Gastrocnemius medialis (tissue), 4 donors: ENCODE data around the gene MEGF11. TPM values are rescaled to one million over a fixed set of nuclear protein-coding genes. Genes with fewer than 3 reads are reported as not detected.

Experiments
- ATAC-seq, 2 donors: fragments of 150-250 bp; one replicate each; pipeline ENCODE4 v1.9.1; 2016
- DNase-seq, 2 donors: peaks; one replicate each; pipeline ENCODE4 v3.0.0-alpha.2; 2019
- H3K27ac ChIP-seq, 4 donors: fragments of 200-600 bp; sonication (generic); 1 replicate in 1 of 4; 2 replicates in 3 of 4; pipeline ENCODE4 v1.5.1; 2016 to 2018; ENCODE audit warnings: mild to moderate bottlenecking in 2 of 4, moderate library complexity in 1 of 4
- H3K27me3 ChIP-seq, 3 donors: fragments of 200-600 bp; sonication (generic) in 2 of 3; 1 replicate in 1 of 3; 2 replicates in 2 of 3; pipeline versions ENCODE4 v1.5.1 to v1.6.0; 2016 to 2019; ENCODE audit warnings: mild to moderate bottlenecking in 1 of 3, moderate library complexity in 1 of 3
- H3K36me3 ChIP-seq, 2 donors: fragments of 200-600 bp; sonication (generic) in 1 of 2; one replicate each; pipeline ENCODE4 v1.5.1; 2017 to 2018
- H3K4me1 ChIP-seq, 2 donors: fragments of 200-600 bp; sonication (generic) in 1 of 2; one replicate each; pipeline ENCODE4 v1.5.1; 2016 to 2017; ENCODE audit warnings: mild to moderate bottlenecking in 2 of 2
- H3K4me3 ChIP-seq, 4 donors: fragments of 200-600 bp; sonication (generic) in 3 of 4; 1 replicate in 1 of 4; 2 replicates in 3 of 4; pipeline ENCODE4 v1.5.1; 2016 to 2019; ENCODE audit warnings: mild to moderate bottlenecking in 2 of 4
- H3K9me3 ChIP-seq, 3 donors: fragments of 200-600 bp; sonication (generic) in 2 of 3; 1 replicate in 1 of 3; 2 replicates in 2 of 3; pipeline ENCODE4 v1.5.1; 2016 to 2019
- CTCF ChIP-seq, 5 experiments: fragments of 450-650 bp in 3 of 5; fragments of 200-600 bp in 2 of 5; sonication (generic) in 2 of 5; IDR thresholded peaks in 4 of 5; conservative IDR thresholded peaks in 1 of 5; 1 replicate in 4 of 5; 2 replicates in 1 of 5; pipeline ENCODE4 v1.5.1; 2016 to 2019; ENCODE audit warnings: antibody characterized with exemption in 5 of 5, mild to moderate bottlenecking in 3 of 5, moderate library complexity in 3 of 5
- POLR2A ChIP-seq, 2 donors: fragments of 450-650 bp; IDR thresholded peaks; one replicate each; pipeline ENCODE4 v1.6.1; 2017; ENCODE audit warnings: antibody characterized with exemption in 2 of 2, mild to moderate bottlenecking in 2 of 2, moderate library complexity in 2 of 2
- in situ Hi-C, 4 donors: fragments of 200-750 bp; cut with MboI; loops; one replicate each; pipeline versions ENCODE4 v1.15.0 to v1.8.0; 2017; ENCODE audit warnings: low sequenced_read_pairs in 4 of 4
- intact Hi-C: fragments of 100-400 bp; cut with DNase I; formaldehyde crosslinking; loops from one replicate; pipeline ENCODE4 v1.15.1; 2023; ENCODE audit warnings: low total_unique reads
- total RNA-seq, 4 donors: library from RNA; depleted of rRNA; stranded (reverse); fragments of >200 nt; gene quantifications; one replicate each; pipeline versions ENCODE4 v1.1.0 to v1.2.3, GENCODE V29; 2016

Gene MEGF11
- total RNA-seq, 4 donors from 2014 or later, result not detected

- Histone ChIP-seq H3K27ac (no peak overlapping the region), H3K36me3 (no peaks in the 10 kb centered on the region), H3K27me3 (no peaks in the 10 kb centered on the region), H3K4me3 (no peak overlapping the region), H3K4me1 (no peaks in the 10 kb centered on the region), H3K9me3 (no peaks in the 10 kb centered on the region)
- intact Hi-C loops, result no loop called here
- no peak for TF ChIP-seq POLR2A (IDR thresholded peaks at IDR 0.05)
- DNase-seq (no peak), ATAC-seq (no peak)
- in situ Hi-C loops, result no loop called here
Measured at GRCh38 chr15:66161108-66161507, 92.4 kb downstream of the MEGF11 start.

- H3K36me3 ChIP-seq, result no peaks in the 10 kb centered on the region
- H3K9me3 ChIP-seq, result no peaks in the 10 kb centered on the region
- no peak overlapping the region for H3K27ac ChIP-seq
- intact Hi-C loops (no loop called here), in situ Hi-C loops (no loop called here)
- TF ChIP-seq POLR2A (IDR thresholded peaks at IDR 0.05) (no peak), CTCF (IDR thresholded peaks at IDR 0.05 in 4 of 5, conservative IDR thresholded peaks at IDR 0.05 in 1 of 5) (no peak)
- ATAC-seq (no peak), DNase-seq (no peak)
- H3K4me1 ChIP-seq, result no peaks in the 10 kb centered on the region
- peaks cover 0 to 4% (median 0%) of the 10 kb centered on the region in 3 donors for H3K27me3 ChIP-seq
- H3K4me3 ChIP-seq, result no peak overlapping the region
Measured at GRCh38 chr15:66157507-66157906, 96.0 kb downstream of the MEGF11 start.

- ATAC-seq, result no peak
Measured at GRCh38 chr15:66156310-66156975, 97.1 kb downstream of the MEGF11 start.

DNA sequence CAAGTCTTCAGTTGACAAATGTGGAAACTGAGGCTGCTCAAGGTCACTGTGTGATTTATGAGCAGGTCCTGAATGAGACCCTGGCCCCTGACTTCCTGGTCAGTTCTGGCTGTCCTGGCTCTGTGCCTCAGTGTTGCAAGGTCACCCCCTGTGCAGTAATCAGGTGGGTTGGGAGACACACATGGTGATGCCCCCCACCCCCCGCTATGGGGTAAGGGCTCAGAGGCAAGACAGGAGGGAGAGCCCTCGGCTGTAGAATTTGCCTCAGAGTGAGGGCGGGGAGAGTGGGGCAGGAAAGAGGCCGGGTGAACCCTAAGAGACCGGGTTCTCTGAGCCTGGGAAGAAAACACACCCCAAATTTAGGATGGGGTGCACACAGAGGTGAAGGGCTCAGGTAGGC lies 98.5 kb downstream of the MEGF11 start:
- Histone ChIP-seq H3K36me3 (no peaks in the 10 kb centered on the region), H3K4me3 (no peak overlapping the region), H3K9me3 (no peaks in the 10 kb centered on the region), H3K27ac (no peak overlapping the region), H3K27me3 (peaks cover 0 to 7% (median 0%) of the 10 kb centered on the region in 3 donors), H3K4me1 (no peaks in the 10 kb centered on the region)
- TF ChIP-seq CTCF (IDR thresholded peaks at IDR 0.05 in 4 of 5, conservative IDR thresholded peaks at IDR 0.05 in 1 of 5) (no peak), POLR2A (IDR thresholded peaks at IDR 0.05) (no peak)
- no peak for DNase-seq
- intact Hi-C loops (no loop called here), in situ Hi-C loops (no loop called here)
- ATAC-seq, result no peak

More at GRCh38 chr15:66156310-66156975, 97.1 kb downstream of the MEGF11 start:
- no peak for DNase-seq
- TF ChIP-seq CTCF (IDR thresholded peaks at IDR 0.05 in 4 of 5, conservative IDR thresholded peaks at IDR 0.05 in 1 of 5), result no peak
- TF ChIP-seq POLR2A (IDR thresholded peaks at IDR 0.05), result no peak
- intact Hi-C loops, result no loop called here
- H3K36me3 ChIP-seq, result no peaks in the 10 kb centered on the region
- H3K27me3 ChIP-seq, result peaks cover 0 to 4% (median 0%) of the 10 kb centered on the region in 3 donors
- in situ Hi-C loops, result no loop called here
- no peak overlapping the region for H3K27ac ChIP-seq
- H3K4me1 ChIP-seq, result no peaks in the 10 kb centered on the region
- H3K9me3 ChIP-seq, result no peaks in the 10 kb centered on the region
- H3K4me3 ChIP-seq, result no peak overlapping the region

DNA sequence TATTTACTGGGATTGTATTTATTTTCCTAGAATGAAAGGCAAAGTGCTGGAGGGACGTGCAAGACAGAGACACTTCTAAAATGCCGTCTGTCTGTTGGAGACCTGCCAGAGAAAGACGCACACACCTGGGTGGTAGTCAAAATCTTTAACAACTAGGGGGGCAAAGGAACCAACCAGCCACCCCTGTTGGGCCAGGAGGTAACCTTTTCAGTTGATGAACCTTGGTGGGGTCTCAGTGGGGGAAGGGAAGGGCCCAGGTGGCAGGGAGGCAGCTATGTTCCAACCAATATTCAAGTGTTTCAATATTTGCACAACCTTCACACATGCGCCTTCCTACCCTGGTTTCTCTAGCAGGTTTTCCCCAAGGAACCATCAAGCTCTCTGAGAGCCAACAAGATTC lies 99.0 kb downstream of the MEGF11 start:
- Histone ChIP-seq H3K9me3 (no peaks in the 10 kb centered on the region), H3K4me3 (no peak overlapping the region), H3K27ac (no peak overlapping the region), H3K27me3 (peaks cover 0 to 7% (median 0%) of the 10 kb centered on the region in 3 donors), H3K4me1 (no peaks in the 10 kb centered on the region), H3K36me3 (no peaks in the 10 kb centered on the region)
- DNase-seq (no peak), ATAC-seq (no peak)
- TF ChIP-seq CTCF (IDR thresholded peaks at IDR 0.05 in 4 of 5, conservative IDR thresholded peaks at IDR 0.05 in 1 of 5), result no peak
- no peak for TF ChIP-seq POLR2A (IDR thresholded peaks at IDR 0.05)
- in situ Hi-C loops, result no loop called here
- intact Hi-C loops, result no loop called here
